HUDEP-2 (cell line): ENCODE measurements around the gene HSPBP1.

Source experiments
- DNase-seq, 76 experiments: peaks; one replicate each; lab custom pipeline; 2025; ENCODE audit not compliant: unreplicated experiment in 76 of 76; lab: John Stamatoyannopoulos, UW

HSPBP1 gene

DNA sequence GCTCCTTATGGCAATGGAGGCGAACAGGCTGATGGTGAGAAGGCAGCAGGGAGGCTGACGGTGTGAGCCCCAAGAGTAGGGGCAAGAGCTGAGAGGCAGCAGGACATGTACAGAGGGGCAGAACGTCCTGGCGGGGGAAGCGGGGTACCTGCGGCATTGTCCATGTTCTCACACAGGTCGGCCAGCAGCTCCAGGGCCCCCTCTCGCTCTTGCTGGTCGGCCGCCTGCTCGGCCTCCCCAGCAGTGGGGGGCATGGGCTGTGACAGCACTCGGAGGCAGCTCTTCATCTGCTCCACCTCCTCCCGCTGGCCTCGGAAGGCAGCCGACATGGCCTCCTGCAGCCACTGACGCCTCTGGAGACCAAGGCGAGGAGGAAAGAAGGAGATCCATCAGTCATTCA is 2.4 kb downstream of the HSPBP1 start:
- DNase-seq, result no peak

- no peak for DNase-seq
These were observed 3.0 kb downstream of the HSPBP1 start for GRCh38 chr19:55276720-55277430.

- DNase-seq, result no peak
These were observed 3.8 kb downstream of the HSPBP1 start for GRCh38 chr19:55275851-55276719.

GRCh38 chr19:55273978-55274707 is 5.8 kb downstream of the HSPBP1 start:
- DNase-seq, result no peak

GRCh38 chr19:55272142-55272541 is 7.8 kb downstream of the HSPBP1 start:
- DNase-seq, result no peak

DNA sequence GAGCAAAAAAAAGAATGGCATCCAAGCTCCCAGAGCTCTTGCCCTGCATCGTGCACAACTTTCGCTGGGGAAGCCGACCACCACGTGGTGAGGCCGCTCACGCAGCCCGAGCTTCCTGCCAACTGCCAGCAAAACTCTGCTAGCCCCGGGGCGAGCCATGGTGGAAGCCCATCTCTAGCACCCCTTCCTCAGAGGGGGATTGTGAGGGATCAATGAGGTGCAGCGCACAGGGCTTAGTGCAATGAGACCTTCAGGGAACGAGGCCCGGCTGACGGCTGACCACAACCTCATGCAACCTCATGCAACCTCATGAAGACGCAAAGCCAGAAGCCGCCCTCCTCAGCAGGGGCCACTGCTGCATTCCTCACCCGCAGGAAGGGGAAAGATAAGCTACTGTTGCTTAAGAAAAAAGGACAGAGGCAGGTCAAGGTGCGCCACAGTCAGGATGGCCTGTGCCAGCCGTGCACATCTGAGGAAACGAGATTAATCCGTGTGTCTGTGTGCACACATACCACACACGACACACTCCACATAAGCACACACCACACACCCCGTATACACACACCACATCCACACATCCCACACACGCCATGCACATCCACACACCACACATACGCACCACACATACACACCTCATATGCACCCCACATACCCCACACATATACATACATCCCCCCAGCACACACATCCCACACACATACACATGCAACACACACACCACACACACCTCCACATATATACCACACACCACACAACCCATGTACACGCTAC is 9.6 kb downstream of the HSPBP1 start:
- no peak for DNase-seq

DNA sequence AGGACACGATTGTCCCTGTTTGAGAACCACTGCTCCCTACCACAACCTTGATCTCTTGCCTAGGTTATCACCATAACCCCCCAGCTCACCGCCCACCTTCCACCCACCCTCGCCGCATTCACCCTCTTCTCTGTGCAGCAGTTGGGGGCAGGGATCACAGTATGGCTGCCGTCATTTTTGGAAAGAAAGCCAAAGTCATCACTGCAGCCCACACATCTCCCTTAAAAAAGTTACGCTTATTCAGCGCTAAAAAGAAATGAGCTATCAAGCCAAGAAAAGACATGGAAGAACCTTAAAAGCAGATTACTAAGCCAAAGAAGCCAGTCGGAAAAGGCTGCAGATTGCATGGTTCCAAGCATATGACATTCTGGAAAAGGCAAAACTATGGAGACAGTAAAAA is 10.6 kb downstream of the HSPBP1 start:
- no peak for DNase-seq

- no peak for DNase-seq
These were observed 13.1 kb downstream of the HSPBP1 start for GRCh38 chr19:55266840-55267239.

DNA sequence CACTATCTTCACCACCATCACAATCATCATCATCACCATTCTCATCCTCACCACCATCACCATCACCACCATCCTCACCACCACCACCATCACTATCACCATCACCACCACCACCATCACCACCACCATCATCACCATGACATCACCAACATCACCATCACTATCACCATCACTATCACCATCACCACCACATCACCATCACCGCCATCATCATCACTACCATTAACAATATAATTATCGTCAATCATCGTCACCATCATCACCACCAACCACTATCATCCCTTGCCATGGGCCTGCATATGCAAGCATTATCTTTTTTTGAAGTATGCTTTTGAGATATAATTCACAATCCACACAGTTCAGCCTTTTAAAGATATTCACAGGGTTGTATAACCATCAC is 13.5 kb downstream of the HSPBP1 start:
- DNase-seq, result no peak

GRCh38 chr19:55265723-55266386 is 14.1 kb downstream of the HSPBP1 start:
- no peak for DNase-seq

- no peak for DNase-seq
These were observed 14.7 kb downstream of the HSPBP1 start for GRCh38 chr19:55265173-55265572.

GRCh38 chr19:55264531-55264930 is 15.4 kb downstream of the HSPBP1 start:
- DNase-seq, result no peak

DNA sequence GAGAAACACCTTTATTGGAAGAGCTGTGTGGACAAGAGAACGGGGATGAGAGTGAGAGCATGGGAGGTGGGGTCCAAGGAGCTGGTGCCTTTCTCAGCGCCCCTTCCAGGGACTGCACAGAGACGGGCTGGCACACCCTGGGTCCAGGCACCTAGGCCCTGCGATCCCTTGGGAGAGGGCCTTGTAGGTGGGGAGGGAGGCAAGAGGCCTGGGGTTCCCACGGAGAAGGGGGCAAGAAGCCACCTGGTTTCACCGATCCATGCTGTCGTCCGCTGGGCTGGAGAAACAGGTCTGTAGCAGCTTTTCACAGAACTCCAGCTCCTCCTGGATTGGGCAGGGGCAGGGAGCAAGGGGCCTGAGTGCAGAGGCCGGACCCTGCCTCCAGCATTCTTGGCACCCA is 17.6 kb downstream of the HSPBP1 start:
- no peak for DNase-seq

- no peak for DNase-seq
These were observed 18.2 kb downstream of the HSPBP1 start for GRCh38 chr19:55261671-55262126.

DNA sequence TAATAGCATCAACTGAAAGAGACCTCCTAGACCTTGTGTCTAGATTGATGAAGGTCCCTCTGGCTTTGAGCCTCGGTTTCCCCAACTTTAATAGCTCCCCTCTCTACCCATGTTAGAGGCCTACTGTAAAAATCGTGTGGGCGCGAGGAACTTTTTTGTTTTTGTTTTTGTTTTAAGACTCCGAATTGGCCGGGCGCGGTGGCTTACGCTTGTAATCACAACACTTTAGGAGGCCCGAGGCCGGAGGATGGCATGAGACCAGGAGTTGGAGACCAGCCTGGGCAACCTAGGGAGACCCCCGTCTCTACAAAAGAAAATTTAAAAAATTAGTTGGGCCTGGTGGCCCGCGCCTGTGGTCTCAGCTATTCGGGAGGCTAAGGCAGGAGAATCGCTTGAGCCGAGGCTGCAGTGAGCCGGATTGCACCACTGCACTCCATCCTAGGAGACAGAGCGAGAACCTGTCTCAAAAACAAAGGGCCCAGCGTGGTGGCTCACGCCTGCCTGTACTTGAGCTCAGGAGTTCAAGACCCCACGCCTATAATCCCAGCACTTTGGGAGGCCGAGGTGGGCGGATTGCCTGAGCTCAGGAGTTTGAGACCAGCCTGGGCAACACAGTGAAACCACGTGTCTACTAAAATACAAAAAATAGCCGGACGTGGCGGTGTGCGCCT is 20.2 kb downstream of the HSPBP1 start:
- DNase-seq, result no peak

- peak in 75 of 76 experiments; percentile 86 to 100 (median 98) for DNase-seq
These were observed 20.9 kb downstream of the HSPBP1 start, which contains the start of gene PPP6R1 for GRCh38 chr19:55258828-55259539. TSS of gene PPP6R1 (minus strand) at chr19:55259017. CDS start at chr19:55247103, 11,914 bp downstream.

GRCh38 chr19:55258476-55258827 is 21.5 kb downstream of the HSPBP1 start:
- peak in 2 of 76 experiments; percentile 17 to 29 for DNase-seq
